ENCODE results near the gene RINT1. TPM values are rescaled to one million over a fixed set of nuclear protein-coding genes. Genes with fewer than 3 reads are reported as not detected.

Gene RINT1
- total and polyA plus RNA-seq, 2 donors (not counting 1 experiment from before 2014, with no cell fraction given) = 16.3 to 26.0 TPM

DNA sequence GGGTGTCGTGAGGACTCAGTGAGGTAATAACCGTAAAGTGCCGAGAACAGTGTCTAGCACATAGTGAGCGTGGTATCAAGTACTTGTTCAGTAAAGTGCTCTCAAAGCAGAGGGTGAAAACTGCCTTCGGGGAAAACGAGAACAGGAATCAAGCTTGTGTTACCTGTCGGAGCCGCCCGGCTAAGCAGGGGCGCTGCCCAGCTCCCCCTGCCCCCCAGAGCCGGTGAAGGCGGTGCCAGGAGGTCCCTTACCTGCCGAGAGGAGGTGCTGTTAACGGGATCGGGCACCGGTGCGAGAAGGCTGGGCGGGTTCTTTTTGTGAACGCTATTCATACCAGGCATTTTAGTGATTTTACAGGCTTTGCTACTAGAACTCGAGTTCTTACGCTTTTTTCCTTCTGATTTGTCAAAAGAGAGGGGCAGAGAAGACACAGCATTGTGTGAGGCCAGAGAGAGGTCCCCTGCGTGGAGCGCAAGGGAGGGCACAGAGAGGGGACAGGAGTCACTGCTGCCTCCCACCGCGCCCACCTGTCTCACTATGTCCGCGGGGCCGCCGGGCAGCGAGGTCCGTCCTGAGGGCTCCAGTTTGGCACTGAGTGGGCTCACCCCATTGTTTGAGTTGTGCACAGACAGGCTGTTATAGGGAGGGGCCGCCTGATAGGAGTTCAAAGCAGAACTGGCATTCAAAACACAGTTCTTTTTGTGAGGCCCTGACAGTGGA is 81.8 kb downstream of the RINT1 start:
- no peaks in the 10 kb centered on the region for H4K20me1 ChIP-seq (ENCODE audit: control insufficient read depth, extremely low read depth, insufficient read depth, low read length)
- no peak overlapping the region for H2AFZ ChIP-seq (ENCODE audit: low read length)
- no peak for DNase-seq (ENCODE audit: low read depth in 2 of 2)
- no peak overlapping the region for H3K4me2 ChIP-seq (ENCODE audit: extremely low read depth, insufficient read depth, low read length)
- TF ChIP-seq EZH2 (IDR thresholded peaks at IDR 0.05; ENCODE audit: low read length, missing control alignments) = no peak
- TF ChIP-seq, protein P1, sequence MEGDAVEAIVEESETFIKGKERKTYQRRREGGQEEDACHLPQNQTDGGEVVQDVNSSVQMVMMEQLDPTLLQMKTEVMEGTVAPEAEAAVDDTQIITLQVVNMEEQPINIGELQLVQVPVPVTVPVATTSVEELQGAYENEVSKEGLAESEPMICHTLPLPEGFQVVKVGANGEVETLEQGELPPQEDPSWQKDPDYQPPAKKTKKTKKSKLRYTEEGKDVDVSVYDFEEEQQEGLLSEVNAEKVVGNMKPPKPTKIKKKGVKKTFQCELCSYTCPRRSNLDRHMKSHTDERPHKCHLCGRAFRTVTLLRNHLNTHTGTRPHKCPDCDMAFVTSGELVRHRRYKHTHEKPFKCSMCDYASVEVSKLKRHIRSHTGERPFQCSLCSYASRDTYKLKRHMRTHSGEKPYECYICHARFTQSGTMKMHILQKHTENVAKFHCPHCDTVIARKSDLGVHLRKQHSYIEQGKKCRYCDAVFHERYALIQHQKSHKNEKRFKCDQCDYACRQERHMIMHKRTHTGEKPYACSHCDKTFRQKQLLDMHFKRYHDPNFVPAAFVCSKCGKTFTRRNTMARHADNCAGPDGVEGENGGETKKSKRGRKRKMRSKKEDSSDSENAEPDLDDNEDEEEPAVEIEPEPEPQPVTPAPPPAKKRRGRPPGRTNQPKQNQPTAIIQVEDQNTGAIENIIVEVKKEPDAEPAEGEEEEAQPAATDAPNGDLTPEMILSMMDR (conservative IDR thresholded peaks at IDR 0.05 in 1 of 2, IDR thresholded peaks at IDR 0.05 in 1 of 2; ENCODE audit: low read depth in 1 of 2, low read length in 2 of 2) = no peak
- H3K9me3 ChIP-seq (ENCODE audit: control insufficient read depth, insufficient read depth, low read depth, low read length) = no peaks in the 10 kb centered on the region
- no peaks in the 10 kb centered on the region for H3K4me1 ChIP-seq (ENCODE audit: control insufficient read depth, extremely low read depth, insufficient read depth, low read length)
- H3K79me2 ChIP-seq (ENCODE audit: control insufficient read depth, insufficient read depth, low read length) = no peaks in the 10 kb centered on the region
- H3K36me3 ChIP-seq (ENCODE audit: control insufficient read depth, insufficient read depth, low read length) = no peaks in the 10 kb centered on the region
- H3K27me3 ChIP-seq (ENCODE audit: control insufficient read depth, insufficient read depth, low read length) = no peaks in the 10 kb centered on the region
- no peak overlapping the region for H3K4me3 ChIP-seq (replicated peaks in 1 of 4; ENCODE audit: control extremely low read depth in 1 of 4, insufficient read depth in 1 of 4, low read depth in 3 of 4, low read length in 4 of 4)
- H3K9ac ChIP-seq (ENCODE audit: insufficient read depth, low read length) = no peak overlapping the region
- no peak overlapping the region for H3K27ac ChIP-seq (ENCODE audit: insufficient read depth, low read length)

DNA sequence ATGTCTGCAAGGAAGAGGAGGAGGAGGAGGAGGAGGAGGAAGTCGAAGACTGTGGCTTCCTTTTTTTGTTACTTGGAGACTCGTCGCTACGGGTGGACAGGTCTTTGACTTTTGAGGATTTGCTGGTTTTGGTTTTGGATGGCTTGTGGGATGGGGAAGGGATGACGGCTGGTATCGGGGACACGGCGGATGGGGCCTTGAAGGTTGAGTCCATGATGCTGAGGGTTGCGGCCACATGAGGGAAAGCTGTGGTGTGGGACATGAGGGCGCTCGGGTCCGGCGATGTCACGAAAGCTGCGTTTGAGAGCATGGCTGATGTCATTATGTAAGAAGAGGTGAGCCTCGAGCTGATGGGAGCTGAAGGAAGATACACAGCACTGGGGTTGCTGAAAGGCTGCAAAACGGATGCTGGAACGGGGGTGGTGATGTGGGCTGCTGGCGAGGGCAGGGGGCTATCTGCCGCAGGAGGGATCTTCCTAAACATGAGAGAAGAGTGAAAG is 82.4 kb downstream of the RINT1 start:
- Histone ChIP-seq H3K4me1 (ENCODE audit: control insufficient read depth, extremely low read depth, insufficient read depth, low read length) (no peaks in the 10 kb centered on the region), H3K4me2 (ENCODE audit: extremely low read depth, insufficient read depth, low read length) (no peak overlapping the region), H2AFZ (ENCODE audit: low read length) (no peak overlapping the region), H3K79me2 (ENCODE audit: control insufficient read depth, insufficient read depth, low read length) (no peaks in the 10 kb centered on the region), H3K4me3 (replicated peaks in 1 of 4; ENCODE audit: control extremely low read depth in 1 of 4, insufficient read depth in 1 of 4, low read depth in 3 of 4, low read length in 4 of 4) (no peak overlapping the region), H3K36me3 (ENCODE audit: control insufficient read depth, insufficient read depth, low read length) (no peaks in the 10 kb centered on the region), H3K9me3 (ENCODE audit: control insufficient read depth, insufficient read depth, low read depth, low read length) (no peaks in the 10 kb centered on the region), H3K27ac (ENCODE audit: insufficient read depth, low read length) (no peak overlapping the region), H3K9ac (ENCODE audit: insufficient read depth, low read length) (no peak overlapping the region), H3K27me3 (ENCODE audit: control insufficient read depth, insufficient read depth, low read length) (no peaks in the 10 kb centered on the region), H4K20me1 (ENCODE audit: control insufficient read depth, extremely low read depth, insufficient read depth, low read length) (no peaks in the 10 kb centered on the region)
- DNase-seq (ENCODE audit: low read depth in 2 of 2) = no peak
- TF ChIP-seq EZH2 (IDR thresholded peaks at IDR 0.05; ENCODE audit: low read length, missing control alignments) = no peak
- TF ChIP-seq, protein P1 (conservative IDR thresholded peaks at IDR 0.05 in 1 of 2, IDR thresholded peaks at IDR 0.05 in 1 of 2; ENCODE audit: low read depth in 1 of 2, low read length in 2 of 2) = no peak

Other genes starting within 250 kb of the RINT1 start
- 45.5 and 61.8 TPM in 2 replicates for gene SRPK2, start 143.3 kb upstream of the RINT1 start, total RNA-seq
- 21.8 and 27.8 TPM in 2 replicates for gene SRPK2, start 143.3 kb upstream of the RINT1 start, polyA plus RNA-seq
- gene PUS7, start 9.9 kb upstream of the RINT1 start, total RNA-seq = 8.8 and 14.9 TPM in 2 replicates
- gene PUS7, start 9.9 kb upstream of the RINT1 start, polyA plus RNA-seq = 14.6 and 16.0 TPM in 2 replicates
- not detected in 2 replicates for gene EFCAB10, start 49.3 kb downstream of the RINT1 start, total RNA-seq
- not detected in 2 replicates for gene EFCAB10, start 49.3 kb downstream of the RINT1 start, polyA plus RNA-seq